ENCODE measurements around the gene FADS6. TPM values are rescaled to one million over a fixed set of nuclear protein-coding genes. Genes with fewer than 3 reads are reported as not detected.

The FADS6 gene
- total RNA-seq, 2 experiments from 2014 or later, result not detected

DNA sequence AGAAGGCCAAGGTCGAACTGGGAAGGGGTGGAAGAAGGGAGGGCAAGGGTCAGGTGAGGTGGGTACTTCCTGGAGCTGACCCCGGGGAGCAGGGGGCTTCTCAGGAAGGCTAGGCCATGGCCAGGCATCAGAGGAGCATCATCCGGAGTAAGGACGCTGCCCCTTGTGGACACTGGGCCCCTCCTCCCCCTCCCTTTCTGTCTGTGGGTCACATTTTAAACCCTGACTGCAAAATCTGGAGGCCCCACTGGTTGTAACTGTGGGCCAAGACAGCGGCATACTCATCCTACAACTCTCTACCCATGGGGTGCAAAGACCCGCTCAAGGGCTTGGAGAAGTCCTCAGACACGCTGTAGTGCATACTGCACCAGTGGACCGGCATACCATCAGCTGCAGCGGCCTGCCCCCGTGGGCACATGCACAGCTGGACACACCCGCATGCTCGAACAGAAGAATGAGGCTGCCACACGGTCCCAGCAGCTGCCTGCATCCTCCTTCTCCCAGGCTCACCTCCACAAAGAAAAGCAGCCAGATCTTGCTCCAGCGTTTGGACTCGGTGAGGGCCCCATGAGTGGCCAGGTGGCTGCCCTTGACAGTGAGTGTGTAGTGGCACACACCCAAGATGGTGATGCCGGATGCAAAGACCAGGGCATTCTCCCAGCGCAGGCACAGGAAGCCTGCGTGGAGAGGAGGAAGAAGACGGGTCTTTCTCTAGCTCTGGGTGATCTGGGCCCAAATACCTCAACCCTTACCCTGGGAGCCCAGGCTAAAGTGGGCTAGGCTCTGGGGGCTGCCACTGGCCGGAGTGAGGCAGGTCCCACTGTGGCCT, 1.2 kb downstream of the FADS6 start:
- no peak for ATAC-seq (ENCODE audit: poor library complexity)
- H3K4me1 Mint-ChIP-seq (ENCODE audit: low read depth), result peaks cover 5% of the 10 kb centered on the region
- Histone ChIP-seq H3K9me3 (ENCODE audit: control insufficient read depth in 1 of 2, insufficient read depth in 1 of 2, low read length in 2 of 2) (no peaks in the 10 kb centered on the region), H3K27me3 (ENCODE audit: control insufficient read depth in 1 of 2, insufficient read depth in 2 of 2, low read length in 2 of 2) (peaks cover 25 to 34% of the 10 kb centered on the region in 2 experiments), H3K4me1 (ENCODE audit: insufficient read depth, low read length) (peaks cover 14% of the 10 kb centered on the region), H3K27ac (ENCODE audit: low read depth in 1 of 2, low read length in 2 of 2) (no peak overlapping the region), H3K4me3 (ENCODE audit: low read length) (no peak overlapping the region), H3K36me3 (ENCODE audit: insufficient read depth, low read length) (no peaks in the 10 kb centered on the region)
- TF ChIP-seq, protein P1, sequence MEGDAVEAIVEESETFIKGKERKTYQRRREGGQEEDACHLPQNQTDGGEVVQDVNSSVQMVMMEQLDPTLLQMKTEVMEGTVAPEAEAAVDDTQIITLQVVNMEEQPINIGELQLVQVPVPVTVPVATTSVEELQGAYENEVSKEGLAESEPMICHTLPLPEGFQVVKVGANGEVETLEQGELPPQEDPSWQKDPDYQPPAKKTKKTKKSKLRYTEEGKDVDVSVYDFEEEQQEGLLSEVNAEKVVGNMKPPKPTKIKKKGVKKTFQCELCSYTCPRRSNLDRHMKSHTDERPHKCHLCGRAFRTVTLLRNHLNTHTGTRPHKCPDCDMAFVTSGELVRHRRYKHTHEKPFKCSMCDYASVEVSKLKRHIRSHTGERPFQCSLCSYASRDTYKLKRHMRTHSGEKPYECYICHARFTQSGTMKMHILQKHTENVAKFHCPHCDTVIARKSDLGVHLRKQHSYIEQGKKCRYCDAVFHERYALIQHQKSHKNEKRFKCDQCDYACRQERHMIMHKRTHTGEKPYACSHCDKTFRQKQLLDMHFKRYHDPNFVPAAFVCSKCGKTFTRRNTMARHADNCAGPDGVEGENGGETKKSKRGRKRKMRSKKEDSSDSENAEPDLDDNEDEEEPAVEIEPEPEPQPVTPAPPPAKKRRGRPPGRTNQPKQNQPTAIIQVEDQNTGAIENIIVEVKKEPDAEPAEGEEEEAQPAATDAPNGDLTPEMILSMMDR (IDR thresholded peaks at IDR 0.05), result no peak
- no peaks in the 10 kb centered on the region for H3K36me3 Mint-ChIP-seq (ENCODE audit: low read depth)
- H3K27me3 Mint-ChIP-seq, result peaks cover 41% of the 10 kb centered on the region
- no peak overlapping the region for H3K27ac Mint-ChIP-seq
- no peak overlapping the region for H3K4me3 Mint-ChIP-seq
- intact Hi-C loops (cut with DNase I, micrococcal nuclease), result no loop called here
- DNase-seq, result peak in 1 of 14 experiments; percentile 12
- POLR2A ChIA-PET, result no interaction called here
- CTCF ChIA-PET, result no interaction called here
- no peaks in the 10 kb centered on the region for H3K9me3 Mint-ChIP-seq

DNA sequence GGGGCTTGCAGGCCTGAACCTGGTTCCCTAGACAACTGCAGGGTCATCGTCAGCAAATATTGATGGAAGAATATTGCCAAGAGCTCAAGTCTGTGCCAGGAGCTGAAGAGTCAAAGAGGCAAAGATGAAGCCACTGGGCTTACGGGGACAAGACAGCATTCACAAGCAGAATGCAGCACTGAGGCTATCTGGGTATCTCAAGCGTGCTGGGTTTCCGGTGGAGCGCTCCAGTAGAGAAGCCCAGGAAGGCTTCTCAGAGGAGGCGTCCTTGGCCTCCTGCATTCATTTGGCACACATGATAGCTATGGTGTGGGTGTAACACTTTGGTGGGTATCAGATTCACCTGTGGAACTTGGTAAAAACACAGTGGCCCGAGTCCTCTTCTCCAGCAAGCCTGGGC, 2.9 kb downstream of the FADS6 start:
- peaks cover 14% of the 10 kb centered on the region for H3K4me1 ChIP-seq (ENCODE audit: insufficient read depth, low read length)
- H3K27ac ChIP-seq (ENCODE audit: low read depth in 1 of 2, low read length in 2 of 2), result no peak overlapping the region
- peaks cover 25 to 34% of the 10 kb centered on the region in 2 experiments for H3K27me3 ChIP-seq (ENCODE audit: control insufficient read depth in 1 of 2, insufficient read depth in 2 of 2, low read length in 2 of 2)
- Mint-ChIP-seq H3K27me3 (peaks cover 32% of the 10 kb centered on the region), H3K4me1 (ENCODE audit: low read depth) (peaks cover 5% of the 10 kb centered on the region), H3K9me3 (no peaks in the 10 kb centered on the region), H3K4me3 (no peak overlapping the region), H3K27ac (no peak overlapping the region), H3K36me3 (ENCODE audit: low read depth) (no peaks in the 10 kb centered on the region)
- H3K9me3 ChIP-seq (ENCODE audit: control insufficient read depth in 1 of 2, insufficient read depth in 1 of 2, low read length in 2 of 2), result no peaks in the 10 kb centered on the region
- TF ChIP-seq, protein P1 (IDR thresholded peaks at IDR 0.05), result no peak
- ChIA-PET POLR2A (interaction anchor here (1.0 kb wide), 1 partner anchor 17 kb away, joined by 3 read pairs; no protein-coding TSS in a partner anchor), CTCF (no interaction called here)
- DNase-seq, result no peak
- intact Hi-C loops (cut with DNase I, micrococcal nuclease), result no loop called here
- no peak overlapping the region for H3K4me3 ChIP-seq (ENCODE audit: low read length)
- H3K36me3 ChIP-seq (ENCODE audit: insufficient read depth, low read length), result no peaks in the 10 kb centered on the region
- no peak for ATAC-seq (ENCODE audit: poor library complexity)

GRCh38 chr17:74888469-74888868, 5.0 kb downstream of the FADS6 start:
- intact Hi-C loops (cut with DNase I, micrococcal nuclease), result no loop called here
- peaks cover 20% of the 10 kb centered on the region for H3K27me3 Mint-ChIP-seq
- H3K9me3 Mint-ChIP-seq, result no peaks in the 10 kb centered on the region
- ChIA-PET POLR2A (no interaction called here), CTCF (no interaction called here)
- no peaks in the 10 kb centered on the region for H3K4me1 Mint-ChIP-seq (ENCODE audit: low read depth)
- H3K27ac Mint-ChIP-seq, result no peak overlapping the region
- ATAC-seq (ENCODE audit: poor library complexity) (no peak), DNase-seq (no peak)
- H3K27me3 ChIP-seq (ENCODE audit: control insufficient read depth in 1 of 2, insufficient read depth in 2 of 2, low read length in 2 of 2), result peaks cover 19 to 23% of the 10 kb centered on the region in 2 experiments
- H3K36me3 Mint-ChIP-seq (ENCODE audit: low read depth), result no peaks in the 10 kb centered on the region
- H3K9me3 ChIP-seq (ENCODE audit: control insufficient read depth in 1 of 2, insufficient read depth in 1 of 2, low read length in 2 of 2), result no peaks in the 10 kb centered on the region
- H3K4me1 ChIP-seq (ENCODE audit: insufficient read depth, low read length), result peaks cover 10% of the 10 kb centered on the region
- no peak overlapping the region for H3K27ac ChIP-seq (ENCODE audit: low read depth in 1 of 2, low read length in 2 of 2)
- TF ChIP-seq, protein P1 (IDR thresholded peaks at IDR 0.05), result no peak
- no peak overlapping the region for H3K4me3 Mint-ChIP-seq
- no peak overlapping the region for H3K4me3 ChIP-seq (ENCODE audit: low read length)
- H3K36me3 ChIP-seq (ENCODE audit: insufficient read depth, low read length), result no peaks in the 10 kb centered on the region
